Endodermal cell (in vitro differentiated cells): Measurements from ENCODE around the gene RNF17. TPM values are rescaled to one million over a fixed set of nuclear protein-coding genes. Genes with fewer than 3 reads are reported as not detected.
A peak's percentile ranks its signal among the peaks of the same experiment; 100 is the strongest.

Experiments
- DNase-seq: peaks from one replicate; pipeline ENCODE4 v3.0.0-alpha.2; 2017
- H3K27ac ChIP-seq: 2 replicates; pipeline ENCODE4 v1.5.1; 2013; ENCODE audit warnings: mild to moderate bottlenecking, low read depth, low read length, moderate library complexity
- H3K27me3 ChIP-seq: 2 replicates; pipeline ENCODE4 v1.6.1; 2013; ENCODE audit warnings: mild to moderate bottlenecking, low read length, moderate library complexity; ENCODE audit not compliant: insufficient read depth, control insufficient read depth, poor library complexity, severe bottlenecking
- H3K36me3 ChIP-seq: 2 replicates; pipeline ENCODE4 v1.7.0; 2013; ENCODE audit warnings: mild to moderate bottlenecking, low read length, moderate library complexity; ENCODE audit not compliant: control insufficient read depth, insufficient read depth
- H3K4me1 ChIP-seq: one replicate; pipeline ENCODE4 v1.7.0; 2013; ENCODE audit warnings: low read length; ENCODE audit not compliant: control insufficient read depth, insufficient read depth
- H3K4me3 ChIP-seq: 2 replicates; pipeline ENCODE4 v1.5.1; 2013; ENCODE audit warnings: mild to moderate bottlenecking, low read length, moderate library complexity
- H3K9ac ChIP-seq: 2 replicates; pipeline ENCODE4 v1.6.1; 2013; ENCODE audit warnings: mild to moderate bottlenecking, low read length, moderate library complexity; ENCODE audit not compliant: poor library complexity, severe bottlenecking; ENCODE audit errors: extremely low read depth
- H3K9me3 ChIP-seq: 2 replicates; pipeline ENCODE4 v1.6.1; 2013; ENCODE audit warnings: mild to moderate bottlenecking, low read length, moderate library complexity; ENCODE audit not compliant: control insufficient read depth
- H3K27ac Mint-ChIP-seq: 2 replicates; pipeline ENCODE4 v1.8.0; 2020; ENCODE audit warnings: mixed read lengths
- H3K27me3 Mint-ChIP-seq: 2 replicates; pipeline ENCODE4 v1.8.0; 2021; ENCODE audit warnings: mild to moderate bottlenecking, mixed read lengths; ENCODE audit not compliant: insufficient read depth
- H3K36me3 Mint-ChIP-seq: 2 replicates; pipeline ENCODE4 v1.8.0; 2020; ENCODE audit warnings: low read depth, mixed read lengths
- H3K4me1 Mint-ChIP-seq: 2 replicates; pipeline ENCODE4 v1.8.0; 2020; ENCODE audit warnings: mixed read lengths
- H3K4me3 Mint-ChIP-seq: 2 replicates; pipeline ENCODE4 v1.8.0; 2020; ENCODE audit warnings: mild to moderate bottlenecking, moderate library complexity, mixed read lengths
- H3K9me3 Mint-ChIP-seq: 2 replicates; pipeline ENCODE4 v1.8.0; 2020; ENCODE audit warnings: mild to moderate bottlenecking, mixed read lengths
- CTCF ChIP-seq: fragments of 200-600 bp; sonication (generic); conservative IDR thresholded peaks from 2 replicates; pipeline ENCODE4 v1.5.0; 2021; ENCODE audit warnings: antibody characterized with exemption, mild to moderate bottlenecking
- WGBS, 2 experiments: methylation state at CpG; one replicate each; pipeline versions ENCODE4 v1.1.5 to v1.1.7; 2013; ENCODE audit warnings: missing lambda C conversion rate in 2 of 2, mixed read lengths in 1 of 2; ENCODE audit not compliant: insufficient coverage in 1 of 2, insufficient read length in 1 of 2; 5-methylcytosine and 5-hydroxymethylcytosine counted together
- total RNA-seq, 2 donors: library from RNA; stranded (reverse); fragmentation: NEBNext Ultra II Directional in 1 of 2; extraction: Animal tissue kit (Norgen Biotek cat#: 25700) in 1 of 2; gene quantifications; 2 replicates in 1 of 2; 3 replicates in 1 of 2; pipeline ENCODE4 v1.2.1, GENCODE V29; 2021

RNF17 gene
- total RNA-seq, 2 donors from 2014 or later: not detected

- Histone ChIP-seq H3K27me3 (no peaks in the 10 kb centered on the region), H3K4me3 (peak overlapping the region; percentile 98), H3K27ac (no peak overlapping the region), H3K9me3 (no peaks in the 10 kb centered on the region), H3K4me1 (peaks cover 8% of the 10 kb centered on the region), H3K36me3 (peaks cover 4% of the 10 kb centered on the region), H3K9ac (no peak overlapping the region)
- no peak for TF ChIP-seq CTCF
- Mint-ChIP-seq H3K27ac (no peak overlapping the region), H3K36me3 (no peaks in the 10 kb centered on the region), H3K4me3 (peak overlapping the region; percentile 95), H3K27me3 (no peaks in the 10 kb centered on the region), H3K4me1 (peaks cover 26% of the 10 kb centered on the region), H3K9me3 (no peaks in the 10 kb centered on the region)
- no peak for DNase-seq
- 85 to 87% methylated on average over 4 to 6 of the region's 6 CpGs for WGBS, 2 experiments
Measured at GRCh38 chr13:24921003-24921402, 157.0 kb downstream of the RNF17 start.

- TF ChIP-seq CTCF: no peak
- peak overlapping the region; percentile 86 for H3K27ac ChIP-seq
- H3K9me3 ChIP-seq: no peaks in the 10 kb centered on the region
- 33 to 50% methylated on average over 2 to 5 of the region's 5 CpGs for WGBS, 2 experiments
- H3K4me1 ChIP-seq: peaks cover 8% of the 10 kb centered on the region
- H3K36me3 ChIP-seq: peaks cover 4% of the 10 kb centered on the region
- H3K4me1 Mint-ChIP-seq: peaks cover 21% of the 10 kb centered on the region
- no peaks in the 10 kb centered on the region for H3K27me3 ChIP-seq
- no peak for DNase-seq
- peak overlapping the region; percentile 99 for H3K27ac Mint-ChIP-seq
- H3K4me3 ChIP-seq: peak overlapping the region; percentile 98
- peaks cover 2% of the 10 kb centered on the region for H3K9me3 Mint-ChIP-seq
- no peaks in the 10 kb centered on the region for H3K36me3 Mint-ChIP-seq
- peak overlapping the region; percentile 95 for H3K4me3 Mint-ChIP-seq
- peak overlapping the region; percentile 91 for H3K9ac ChIP-seq
- H3K27me3 Mint-ChIP-seq: no peaks in the 10 kb centered on the region
Measured at GRCh38 chr13:24921881-24922280, 157.9 kb downstream of the RNF17 start.

DNA sequence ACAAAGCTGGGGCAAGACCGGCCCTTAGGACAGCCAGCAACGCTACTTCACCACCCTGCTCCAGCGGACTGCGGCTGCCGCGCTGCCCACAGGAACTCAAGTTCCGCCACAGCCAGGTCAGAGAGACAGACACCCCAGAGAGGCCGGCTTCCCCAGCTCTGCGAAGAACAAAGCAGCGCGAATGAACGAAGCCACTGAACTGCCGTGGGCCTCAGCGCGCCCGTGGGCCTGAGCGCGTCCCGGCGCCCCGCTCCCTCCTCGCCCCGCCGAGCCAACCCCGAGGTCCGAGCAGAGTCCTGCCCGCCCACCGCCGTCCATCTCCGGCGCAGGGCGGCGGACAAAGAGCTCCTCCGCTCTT lies 158.4 kb downstream of the RNF17 start:
- Mint-ChIP-seq H3K4me3 (peak overlapping the region; percentile 95), H3K4me1 (peaks cover 21% of the 10 kb centered on the region), H3K36me3 (no peaks in the 10 kb centered on the region), H3K27me3 (no peaks in the 10 kb centered on the region), H3K27ac (peak overlapping the region; percentile 99), H3K9me3 (peaks cover 7% of the 10 kb centered on the region)
- H3K27me3 ChIP-seq: no peaks in the 10 kb centered on the region
- no peaks in the 10 kb centered on the region for H3K9me3 ChIP-seq
- 0% methylated on average over 14 to 34 of the region's 34 CpGs for WGBS, 2 experiments
- no peak for TF ChIP-seq CTCF
- peak overlapping the region; percentile 91 for H3K9ac ChIP-seq
- H3K4me1 ChIP-seq: peaks cover 8% of the 10 kb centered on the region
- DNase-seq: no peak
- H3K27ac ChIP-seq: peak overlapping the region; percentile 86
- peaks cover 4% of the 10 kb centered on the region for H3K36me3 ChIP-seq
- peak overlapping the region; percentile 98 for H3K4me3 ChIP-seq
